HG03196 (cell line): ENCODE results near the gene IQCK.

Source experiments
- ATAC-seq: cut with Tn5 transposase; IDR thresholded peaks from one replicate; pipeline ENCODE4 v1.9.1; 2021; ENCODE audit not compliant: unreplicated experiment

Gene IQCK

DNA sequence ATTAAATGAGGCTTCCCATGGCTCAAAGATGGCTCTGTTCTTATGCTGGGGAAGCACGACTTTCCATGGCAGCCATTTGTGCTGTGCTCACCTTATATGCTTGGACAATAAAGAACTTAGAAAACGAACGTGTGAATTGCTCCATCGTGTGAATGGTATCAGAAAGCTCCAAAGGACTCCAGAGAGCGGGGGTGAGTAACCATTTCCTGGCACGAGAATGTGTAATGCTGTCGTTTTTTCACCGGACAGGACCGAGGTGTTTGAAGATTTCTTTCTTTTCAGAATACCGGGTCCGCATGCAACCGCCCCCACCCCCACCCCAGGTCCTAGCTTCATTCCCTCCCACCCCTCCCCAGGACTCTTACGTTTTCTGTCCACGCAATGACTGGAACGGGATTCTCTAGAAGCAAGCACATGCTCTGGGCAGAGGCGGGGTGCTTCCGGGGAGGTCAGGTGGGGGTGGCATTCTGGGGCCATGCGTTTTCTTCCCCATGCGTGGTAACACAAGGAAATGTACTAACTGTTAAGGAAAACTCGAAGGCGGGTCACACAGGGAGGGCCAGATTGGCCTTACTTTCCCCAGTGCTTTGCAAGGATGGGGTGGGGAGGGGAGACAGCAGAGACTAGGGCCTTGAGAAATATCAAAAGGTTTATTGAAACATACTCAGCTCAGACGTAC is 140.4 kb downstream of the IQCK start:
- no peak for ATAC-seq

DNA sequence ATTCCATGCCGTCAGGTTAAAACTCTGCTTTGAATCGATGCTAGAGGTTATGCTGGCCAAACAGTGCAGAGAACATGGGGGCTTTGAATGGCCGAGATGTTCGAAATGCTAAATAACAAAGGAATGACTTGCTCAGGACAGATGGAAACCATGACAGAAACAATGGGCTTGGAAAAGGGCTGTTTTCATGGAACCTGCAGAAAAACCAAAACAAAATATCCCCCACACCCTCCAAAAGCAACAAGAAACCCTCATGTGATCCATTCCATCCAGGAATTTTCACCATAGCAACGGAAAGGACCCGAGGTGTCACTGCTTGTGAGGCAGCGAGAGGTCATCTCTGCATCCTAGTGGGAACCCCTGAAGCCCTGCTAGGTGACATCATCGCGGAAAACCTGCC is 141.1 kb downstream of the IQCK start:
- ATAC-seq = no peak

DNA sequence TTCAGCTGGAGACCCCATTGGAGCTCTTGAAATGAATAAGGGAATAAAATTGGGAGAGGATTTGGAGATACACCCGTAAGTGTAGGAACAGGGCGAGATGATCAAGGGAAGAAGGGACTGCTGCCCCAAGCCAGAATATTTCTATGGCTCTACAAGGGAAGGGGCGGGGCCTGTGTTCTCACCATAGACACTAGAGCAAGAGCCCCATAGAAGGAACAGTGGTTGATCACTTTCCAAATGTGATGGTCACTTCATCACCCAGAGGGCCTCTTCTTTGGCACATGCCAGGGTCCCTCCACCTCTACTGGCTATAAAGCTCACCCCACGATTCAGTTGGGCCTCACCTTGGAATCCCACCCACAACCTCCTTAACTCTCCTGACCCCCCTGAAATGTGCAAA is 141.5 kb downstream of the IQCK start:
- no peak for ATAC-seq

DNA sequence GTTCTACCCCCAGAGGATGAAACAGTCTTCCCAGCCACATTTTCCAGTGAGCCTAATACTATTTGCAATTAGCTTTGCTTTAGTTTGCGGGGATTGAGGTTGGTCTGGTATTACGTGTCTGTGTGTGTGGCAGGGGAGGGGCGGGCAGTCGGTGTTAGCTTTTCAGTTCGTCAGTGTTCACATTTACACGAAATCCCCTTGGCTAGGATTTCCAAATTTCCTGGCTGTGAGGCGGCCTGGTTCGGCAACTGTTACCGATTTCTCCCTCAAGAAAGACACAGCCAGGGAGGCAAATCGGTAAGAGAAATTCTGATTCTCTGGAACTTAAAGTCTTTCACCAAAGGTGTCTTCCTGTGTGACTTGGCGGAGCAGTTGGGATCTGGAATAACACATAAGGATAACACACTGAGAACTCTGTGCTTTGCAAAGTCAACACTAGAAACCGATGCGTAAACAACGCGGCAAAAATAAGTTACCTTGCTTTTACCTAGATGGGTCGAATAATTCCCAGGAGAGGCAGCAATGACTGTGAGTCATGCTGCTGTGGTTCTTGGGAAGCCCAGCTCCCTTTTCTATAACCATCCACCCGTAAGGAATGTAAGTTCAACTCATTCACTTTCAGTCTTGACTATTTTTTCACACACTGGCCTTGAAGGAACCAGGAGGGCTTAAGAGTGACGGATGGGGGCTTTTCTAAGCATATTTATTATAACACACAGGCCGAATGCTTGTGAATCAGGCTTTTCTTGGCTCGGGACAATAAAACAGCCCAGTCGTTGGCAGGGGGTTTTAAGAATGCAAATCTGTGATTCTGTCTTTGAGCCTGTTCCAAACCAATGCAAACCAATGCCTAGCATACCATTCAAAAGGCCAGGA is 142.3 kb downstream of the IQCK start:
- ATAC-seq = no peak

DNA sequence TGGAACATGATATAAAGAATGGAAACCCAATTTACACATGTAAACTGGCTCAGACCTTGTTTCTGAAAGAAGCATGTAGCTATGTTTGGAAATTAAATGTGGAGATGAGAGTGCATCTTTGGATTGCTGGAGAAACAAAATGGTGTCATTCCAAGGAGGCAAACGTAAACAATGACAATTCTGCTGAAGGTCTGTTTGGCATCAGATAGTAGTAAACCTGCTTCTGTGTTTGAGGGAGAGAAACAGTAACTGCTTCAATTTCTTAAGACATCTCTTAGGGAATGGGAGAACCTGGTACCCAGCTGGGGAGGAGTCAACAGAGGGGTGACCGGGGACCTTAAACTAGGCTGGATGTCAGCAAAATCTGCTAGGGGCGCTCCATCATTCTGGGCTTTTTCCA is 143.1 kb downstream of the IQCK start:
- no peak for ATAC-seq

DNA sequence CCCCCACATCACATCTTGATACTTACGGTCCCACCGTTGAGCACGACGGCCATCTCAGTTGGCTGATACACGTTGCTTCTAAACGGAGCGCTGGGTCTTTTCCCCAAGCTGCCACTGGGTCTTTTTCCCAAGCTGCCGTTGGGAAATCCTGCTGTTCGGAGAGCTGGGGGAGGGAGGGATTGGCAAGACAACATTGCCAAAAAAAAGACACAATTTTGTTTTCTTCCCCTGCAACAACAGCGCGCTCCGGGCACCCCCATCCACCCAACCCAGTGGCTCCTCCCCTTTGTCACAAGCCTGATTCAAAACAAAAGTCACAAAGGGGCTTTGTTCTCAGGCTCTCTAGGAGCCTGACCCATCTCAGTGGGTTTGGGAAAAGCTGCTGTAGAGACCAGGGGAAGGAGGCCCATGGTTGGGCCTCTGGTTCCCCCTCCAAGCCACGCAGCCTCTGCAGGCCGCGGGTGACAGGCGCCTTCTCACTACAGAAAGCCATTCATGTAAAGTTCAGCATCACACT is 143.8 kb downstream of the IQCK start:
- ATAC-seq = no peak

DNA sequence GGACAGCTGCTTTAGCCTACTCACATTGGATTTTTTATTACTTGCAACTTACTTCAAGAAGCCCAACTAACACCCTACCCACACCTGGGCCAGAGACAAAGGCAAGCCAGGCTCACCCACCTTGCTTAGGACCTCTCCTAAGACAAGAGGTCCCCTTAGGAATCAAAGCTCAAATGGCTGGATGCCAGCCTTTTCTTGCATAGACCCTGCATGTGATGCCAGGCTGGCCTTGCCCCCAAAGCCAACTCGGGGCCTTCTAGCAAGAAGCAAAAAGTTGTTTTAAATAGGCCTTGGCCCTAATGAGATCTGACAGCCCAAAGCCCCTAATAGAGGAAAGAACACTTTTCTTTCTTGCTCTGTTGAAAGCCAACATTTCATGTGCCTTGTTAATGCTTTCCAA is 145.9 kb downstream of the IQCK start:
- no peak for ATAC-seq

DNA sequence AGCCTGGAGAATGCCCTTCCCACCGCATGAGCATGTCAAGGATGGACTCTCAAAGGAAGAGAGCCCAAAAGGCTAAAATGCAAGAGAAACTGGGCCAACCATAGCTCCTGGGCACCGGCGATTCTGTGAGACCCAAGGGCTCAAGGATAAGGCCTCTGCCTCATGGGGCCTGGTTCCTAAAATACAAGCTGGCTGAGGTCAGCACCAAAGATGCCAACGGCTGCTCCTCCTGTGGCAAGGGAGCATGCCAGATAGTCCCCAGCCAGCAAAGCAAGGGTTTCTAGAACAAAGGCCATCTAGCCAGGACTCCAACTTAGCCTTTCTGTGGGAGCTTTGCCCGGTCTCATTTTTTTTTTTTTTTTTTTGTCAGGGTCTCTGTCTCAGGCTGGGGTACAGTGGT is 146.5 kb downstream of the IQCK start:
- no peak for ATAC-seq

DNA sequence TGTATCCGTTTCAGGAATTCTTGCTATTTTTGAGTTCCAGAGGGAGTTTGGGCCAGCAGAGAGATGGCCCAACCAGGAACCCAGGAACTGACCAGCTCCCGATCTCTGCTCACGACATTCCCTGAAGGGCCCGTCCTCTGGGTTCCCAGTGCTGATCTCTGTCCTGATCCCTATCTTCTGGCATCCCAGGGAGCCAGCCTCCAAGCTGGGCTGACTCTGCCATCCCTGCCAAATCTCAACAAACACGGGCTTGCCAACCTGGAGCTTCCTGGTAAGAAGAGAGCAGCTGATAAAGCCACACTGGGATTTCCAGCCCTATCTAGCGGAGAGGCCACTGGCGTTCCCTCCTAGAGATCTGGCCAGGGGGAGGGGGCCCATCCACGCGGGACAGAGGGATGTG is 150.3 kb downstream of the IQCK start:
- ATAC-seq = no peak

DNA sequence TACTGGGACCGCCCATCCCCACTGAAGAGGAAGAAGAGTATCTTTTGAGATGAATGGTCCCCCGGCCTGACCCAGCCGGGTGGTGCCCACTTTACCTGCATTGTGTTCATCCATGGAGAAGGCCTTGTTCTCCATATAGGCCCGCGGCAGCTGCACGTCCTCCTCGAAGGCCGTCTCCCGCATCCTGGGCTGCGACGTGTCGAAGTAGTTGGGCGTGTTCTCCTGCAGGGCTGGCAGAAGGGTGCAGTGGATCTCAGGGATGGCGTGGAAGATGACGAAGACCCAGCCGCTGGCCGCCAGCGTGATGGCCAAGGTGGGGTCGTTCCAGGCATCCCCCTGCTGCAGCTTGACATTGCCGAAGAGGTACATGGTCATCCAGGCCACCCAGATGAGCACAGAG is 153.7 kb downstream of the IQCK start:
- no peak for ATAC-seq

DNA sequence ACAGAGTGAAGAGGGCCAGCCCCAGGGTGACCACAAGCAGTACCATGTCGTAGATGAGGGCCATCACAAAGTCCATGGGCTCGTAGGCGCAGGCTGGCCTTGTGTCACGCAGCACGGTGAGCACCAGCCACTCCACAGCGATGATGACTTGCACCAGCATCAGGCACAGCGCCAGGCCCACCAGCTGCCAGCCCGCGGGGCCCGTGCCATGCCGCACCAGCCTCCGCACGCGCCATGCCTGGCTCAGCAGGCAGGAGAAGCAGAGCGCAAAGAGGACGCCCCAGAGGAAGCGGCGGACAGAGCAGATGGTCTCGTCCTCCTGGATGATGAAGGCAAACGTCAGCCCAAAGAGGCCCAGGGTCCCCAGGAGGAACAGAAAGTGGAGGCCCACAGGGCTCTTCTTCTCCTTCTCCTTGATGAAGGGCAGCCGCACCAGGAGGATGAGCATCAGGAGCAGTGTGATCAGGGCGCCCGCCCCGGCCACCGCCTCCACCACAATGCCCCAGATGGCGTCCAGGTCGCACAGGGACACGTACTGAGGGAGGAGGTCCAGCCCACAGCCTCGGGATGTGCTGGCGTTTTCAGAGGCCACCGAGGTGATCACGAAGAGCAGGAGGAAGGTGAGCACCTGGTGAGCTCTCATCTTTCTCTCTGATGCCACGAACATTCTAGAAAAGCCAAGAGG is 154.2 kb downstream of the IQCK start:
- ATAC-seq = no peak

DNA sequence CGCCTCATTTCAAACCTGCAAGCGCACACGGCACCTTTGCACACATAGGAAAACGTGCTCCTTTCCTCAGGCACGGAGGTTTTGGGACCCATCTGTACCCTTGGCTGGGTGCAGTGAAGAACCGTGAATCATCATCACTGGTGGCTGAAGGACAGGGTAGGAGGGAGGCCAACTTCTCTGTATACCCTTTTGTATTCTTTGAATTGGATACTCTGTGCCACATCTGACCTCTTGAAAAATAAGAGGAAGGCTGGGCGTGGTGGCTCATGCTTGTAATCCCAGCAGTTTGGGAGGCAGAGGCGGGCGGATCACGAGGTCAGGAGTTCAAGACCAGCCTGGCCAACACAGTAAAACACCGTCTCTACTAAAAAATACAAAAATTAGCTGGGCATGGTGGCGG is 154.9 kb downstream of the IQCK start:
- no peak for ATAC-seq

DNA sequence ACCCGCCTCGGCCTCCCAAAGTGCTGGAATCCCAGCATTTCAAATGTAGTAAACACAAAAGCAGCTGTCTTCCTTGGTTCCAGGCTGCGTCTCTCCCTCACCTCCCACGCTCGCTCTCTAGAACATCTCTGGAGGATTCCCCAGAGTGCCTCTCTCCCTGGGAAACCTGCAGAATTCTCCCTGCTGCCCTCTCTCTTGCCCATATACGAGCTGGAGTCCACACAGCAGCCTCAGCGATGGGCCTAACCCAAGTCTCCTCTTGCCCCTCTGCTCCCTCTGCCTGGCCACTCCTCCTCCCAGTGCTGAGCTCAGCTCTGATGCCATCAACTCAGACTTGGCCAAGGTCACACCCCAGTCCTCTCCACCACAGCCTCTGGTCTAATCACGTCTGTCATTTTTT is 156.0 kb downstream of the IQCK start:
- no peak for ATAC-seq

DNA sequence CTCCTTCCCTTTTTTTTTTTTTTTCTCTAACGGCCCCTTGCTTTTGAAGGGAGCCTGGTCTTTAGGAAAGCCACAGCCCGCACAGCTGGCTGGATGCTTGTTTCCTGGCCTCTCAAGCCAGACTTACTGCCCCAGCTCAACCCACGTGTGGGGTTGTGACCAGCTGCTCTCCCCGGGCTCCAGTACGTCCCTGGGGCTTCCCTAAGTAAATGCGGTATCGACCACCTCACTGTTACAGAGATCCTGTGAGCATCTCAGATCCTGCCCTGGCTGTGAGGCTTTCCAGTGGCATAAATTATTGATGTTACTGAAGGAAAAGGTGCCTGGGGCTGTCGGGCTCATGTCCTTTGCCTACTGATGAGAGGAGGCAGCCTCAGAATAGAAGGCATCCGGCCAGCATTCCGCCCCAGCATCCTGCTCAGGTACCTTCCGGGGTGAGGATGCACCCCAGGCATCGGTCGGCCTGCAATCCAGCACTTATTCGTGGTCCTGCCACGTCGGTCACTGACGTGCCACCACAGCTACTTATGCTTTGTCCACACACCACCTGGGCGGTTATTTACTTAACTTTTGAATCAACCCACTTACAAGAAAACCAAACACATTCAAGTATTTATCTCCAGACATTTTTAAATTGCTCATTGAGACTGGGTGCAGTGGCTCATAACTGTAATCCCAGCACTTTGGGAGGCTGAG is 156.9 kb downstream of the IQCK start:
- ATAC-seq = no peak

DNA sequence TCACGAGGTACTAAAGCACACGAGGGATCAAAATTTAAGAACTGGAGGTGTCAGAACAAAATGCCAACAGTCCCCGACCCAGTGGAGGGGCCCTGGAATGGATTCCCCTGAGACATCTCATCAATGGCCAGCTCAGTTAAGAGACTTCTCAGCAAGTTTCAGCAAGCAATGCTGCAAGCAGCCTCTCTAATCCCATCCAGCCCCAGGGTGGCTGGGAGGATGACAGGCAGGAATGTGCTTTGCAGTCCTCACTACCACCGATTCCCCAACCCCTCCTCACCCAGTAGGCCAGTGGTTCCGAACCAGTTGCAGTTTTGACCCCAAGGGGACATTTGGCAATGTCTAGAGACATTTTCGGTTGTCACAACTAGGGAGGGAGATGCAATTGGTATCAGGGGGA is 157.8 kb downstream of the IQCK start:
- ATAC-seq = no peak

DNA sequence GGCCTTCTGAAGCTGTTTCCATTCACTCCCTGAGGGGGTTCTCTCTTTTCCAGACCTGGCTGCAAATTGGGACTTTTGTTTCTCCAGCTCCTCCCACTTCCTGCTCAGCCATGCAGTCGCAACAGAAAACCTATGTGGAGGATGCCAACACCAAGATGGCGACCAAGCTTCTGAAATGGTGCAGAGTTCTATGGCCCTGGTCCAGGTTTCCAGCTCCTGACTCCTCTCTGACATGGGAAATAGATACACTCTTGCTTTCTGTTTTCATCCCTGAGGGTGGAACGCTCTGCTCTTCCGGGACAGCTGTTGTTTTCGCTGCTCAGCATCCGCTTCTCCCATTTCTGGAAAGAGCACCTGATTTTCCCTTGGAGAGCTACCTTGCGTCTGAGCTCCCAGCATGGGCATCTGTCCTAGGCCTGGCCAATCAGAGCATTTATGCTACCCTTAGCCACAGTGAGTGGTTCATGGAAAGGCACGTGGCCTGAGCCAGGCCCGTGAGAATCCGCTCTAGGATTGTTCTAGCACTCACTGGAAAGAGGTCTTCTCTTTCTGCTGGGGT is 158.5 kb downstream of the IQCK start:
- no peak for ATAC-seq

DNA sequence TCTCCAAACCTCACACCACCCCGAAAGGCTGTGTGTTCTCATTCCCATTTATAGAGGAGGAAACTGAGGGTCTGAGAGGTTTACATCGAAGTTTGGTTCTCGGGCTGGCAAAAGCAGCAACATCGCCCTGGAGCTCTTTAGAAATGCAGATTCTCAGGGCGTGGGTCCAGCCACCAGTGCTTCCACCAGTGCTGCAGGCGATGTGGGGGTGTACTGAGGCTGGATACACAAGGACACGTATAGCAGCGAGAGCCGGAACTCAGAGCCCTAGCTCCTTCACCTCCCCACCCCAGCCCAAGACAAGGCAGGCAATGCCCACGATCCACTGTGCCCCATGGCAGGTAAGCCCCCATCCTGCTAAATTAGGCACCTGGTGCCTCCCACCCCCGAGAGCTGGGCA is 160.7 kb downstream of the IQCK start:
- ATAC-seq = no peak

DNA sequence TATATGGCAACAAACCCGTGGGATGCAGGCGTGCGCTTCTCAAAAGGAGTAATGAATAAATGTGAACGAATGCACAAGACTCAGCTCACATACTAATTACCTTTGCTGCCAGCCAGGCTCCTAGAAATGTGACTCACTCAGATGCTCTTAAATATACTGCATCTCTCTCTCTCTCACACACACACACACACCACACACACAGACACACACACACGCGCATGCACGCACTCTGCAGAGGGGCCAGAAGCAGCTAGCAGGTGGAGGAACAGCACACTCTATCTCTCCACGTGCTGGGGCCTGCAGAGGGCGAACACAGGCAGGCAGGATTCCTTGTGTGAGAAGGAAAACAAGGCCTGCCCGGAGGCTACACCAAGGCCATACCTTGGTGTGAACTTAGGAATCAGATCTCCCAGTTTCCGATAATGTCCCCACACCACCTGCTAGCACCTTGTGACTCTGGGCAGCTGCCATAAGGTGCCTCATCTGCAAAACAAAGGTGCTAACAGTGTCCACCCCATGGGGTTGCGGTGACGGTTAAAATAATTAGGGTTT is 161.2 kb downstream of the IQCK start:
- no peak for ATAC-seq

DNA sequence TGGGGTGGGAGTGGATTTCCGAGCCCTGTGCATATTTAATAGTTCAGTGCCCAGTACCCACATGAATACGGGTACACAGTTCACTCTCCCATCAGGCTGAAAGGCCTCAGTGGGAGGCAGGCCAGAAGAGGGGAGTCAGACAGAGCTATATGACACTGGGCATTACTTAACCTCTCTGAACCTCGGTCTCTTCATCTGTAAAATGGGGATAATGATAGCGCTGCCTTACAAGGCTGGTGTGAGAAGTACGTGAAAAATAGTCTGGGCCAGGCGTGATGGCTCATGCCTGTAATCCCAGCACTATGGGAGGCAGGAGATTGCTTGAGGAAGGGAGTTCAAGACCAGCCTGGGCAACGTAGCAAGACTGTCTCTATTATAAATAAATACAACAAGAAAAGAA is 163.0 kb downstream of the IQCK start:
- ATAC-seq = no peak

DNA sequence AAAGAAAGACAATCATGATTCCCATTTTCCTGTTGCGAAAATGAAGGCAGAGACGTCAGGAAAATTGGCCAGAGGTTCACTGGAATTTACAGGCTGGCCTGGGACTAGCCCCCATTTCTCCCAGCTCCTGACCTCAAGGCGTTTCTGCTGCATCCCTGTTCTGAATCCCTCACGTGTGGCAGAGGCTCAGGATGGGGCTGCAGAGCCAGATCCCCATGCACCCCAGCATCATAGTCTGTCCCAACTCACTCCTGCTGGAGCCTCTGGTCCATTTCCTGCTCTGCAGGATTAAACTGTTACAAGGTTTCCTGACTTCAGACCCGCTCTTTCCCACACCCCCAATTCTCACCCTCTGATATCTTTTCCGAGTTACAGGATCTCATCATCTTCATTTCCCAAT is 163.7 kb downstream of the IQCK start:
- ATAC-seq = no peak

DNA sequence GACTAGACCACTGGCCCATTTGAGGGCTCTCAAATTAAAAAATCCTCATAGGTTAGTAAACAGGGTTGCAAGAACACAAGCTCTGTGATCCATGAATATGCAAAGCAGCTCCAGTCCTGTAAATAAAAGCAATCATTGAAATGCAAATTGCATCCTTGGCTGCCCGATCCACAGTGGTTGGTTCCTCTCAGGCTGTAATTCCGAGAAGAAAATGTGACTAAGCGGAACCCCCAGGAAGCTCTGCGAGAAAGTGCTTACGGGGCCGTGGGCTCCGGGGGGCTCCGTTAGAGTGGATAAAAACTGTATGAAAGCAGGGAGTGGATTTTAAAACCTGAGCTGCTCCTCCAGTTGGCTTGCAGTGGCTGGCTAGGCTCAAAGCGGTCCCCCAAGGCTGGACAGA is 164.1 kb downstream of the IQCK start:
- ATAC-seq = no peak
